Measurements from ENCODE around the gene CLEC2A.
"Not testable (repeated sequence)": the region's sequence is repeated elsewhere in the genome, so short reads cannot be mapped to it uniquely, and the experiment has no call there.

Gene CLEC2A

GRCh38 chr12:9881246-9881645, 50.9 kb downstream of the CLEC2A start, which contains the start of gene KLRF2:
Gene KLRF2, plus strand, starts transcription at chr12:9881489. Its CDS starts 107 bp downstream, at chr12:9881596.
- DNase-seq (ENCODE audit: low read depth): no peak

GRCh38 chr12:9880532-9881078, 51.6 kb downstream of the CLEC2A start:
- DNase-seq (ENCODE audit: low read depth): no peak

- DNase-seq (ENCODE audit: low read depth): not testable (repeated sequence)
These were observed 56.0 kb downstream of the CLEC2A start for GRCh38 chr12:9876120-9876519.

GRCh38 chr12:9872742-9873141, 59.4 kb downstream of the CLEC2A start:
- no peak for DNase-seq (ENCODE audit: low read depth)

GRCh38 chr12:9872162-9872561, 60.0 kb downstream of the CLEC2A start:
- DNase-seq (ENCODE audit: low read depth): no peak

- peak; percentile 15 for DNase-seq (ENCODE audit: low read depth)
These were observed 61.8 kb downstream of the CLEC2A start for GRCh38 chr12:9870286-9870866.

GRCh38 chr12:9869307-9870161, 62.6 kb downstream of the CLEC2A start, which contains the start of gene CLEC2B:
Gene CLEC2B, minus strand, starts transcription at chr12:9869354.
- DNase-seq (ENCODE audit: low read depth): peak; percentile 97

- DNase-seq (ENCODE audit: low read depth): no peak
These were observed 63.2 kb downstream of the CLEC2A start for GRCh38 chr12:9868951-9869306.

GRCh38 chr12:9868311-9868801, 63.8 kb downstream of the CLEC2A start:
- DNase-seq (ENCODE audit: low read depth): no peak

GRCh38 chr12:9867531-9867930, 64.6 kb downstream of the CLEC2A start:
- DNase-seq (ENCODE audit: low read depth): no peak

GRCh38 chr12:9866860-9867269, 65.3 kb downstream of the CLEC2A start:
- DNase-seq (ENCODE audit: low read depth): no peak

GRCh38 chr12:9864913-9865675, 67.1 kb downstream of the CLEC2A start:
- DNase-seq (ENCODE audit: low read depth): no peak

Data from amniotic epithelial cell (primary cell).